HepG2 (cell line): ENCODE results near the gene AUTS2. TPM values are rescaled to one million over a fixed set of nuclear protein-coding genes. Genes with fewer than 3 reads are reported as not detected.

ENCODE experiments used
- ATAC-seq: fragments of 200-7000 bp; cut with Tn5 transposase; 3 replicates; pipeline ENCODE4 v1.9.1; 2020; ENCODE audit warnings: mild to moderate bottlenecking, moderate library complexity
- BruUV-seq: library from RNA; stranded (reverse); fragments of 400-500 nt; replicated peaks from 2 replicates; lab custom pipeline; 2021; lab: Mats Ljungman, UMichigan
- CTCF ChIA-PET: fragments of 300-600 bp; formaldehyde crosslinking; extraction: SDS; loops from one replicate; lab custom pipeline; 2021; ENCODE audit warnings: low total read pairs, inconsistent platforms, low intra/inter-chr PET ratio; lab: Yijun Ruan, JAX
- POLR2A ChIA-PET: fragments of 350-600 bp; sonication (Branson Sonifier 250); formaldehyde crosslinking; loops from one replicate; lab custom pipeline; 2020; ENCODE audit warnings: antibody characterized with exemption, inconsistent platforms; lab: Yijun Ruan, JAX
- DNase-seq: peaks from one replicate; pipeline ENCODE4 v3.0.0-alpha.2; 2015; ENCODE audit warnings: low spot score
- FAIRE-seq: peaks from 3 replicates; lab custom pipeline; 2011; peaks lifted over from hg19 to GRCh38; lab: Jason Lieb, UNC
- H2AFZ ChIP-seq: one replicate; pipeline ENCODE4 v1.6.1; 2011; ENCODE audit warnings: low read length, inconsistent platforms
- H3K27ac ChIP-seq: fragments of 300-600 bp; 3 replicates; pipeline ENCODE4 v1.8.0; 2011; ENCODE audit warnings: mixed run types, mild to moderate bottlenecking, mixed read lengths, low read length, inconsistent platforms; ENCODE audit not compliant: insufficient read depth; ENCODE audit errors: extremely low read length
- H3K27me3 ChIP-seq, 2 experiments: fragments of 200-600 bp in 1 of 2; 2 replicates in 1 of 2; 3 replicates in 1 of 2; pipeline versions ENCODE4 v1.6.0 to v1.8.0; 2011; ENCODE audit warnings: low read length in 2 of 2, mild to moderate bottlenecking in 2 of 2, moderate library complexity in 2 of 2, inconsistent platforms in 1 of 2; ENCODE audit not compliant: insufficient read depth in 2 of 2, control insufficient read depth in 1 of 2
- H3K36me3 ChIP-seq, 2 experiments: fragments of 200-600 bp in 1 of 2; replicated peaks in 1 of 2; 2 replicates in 1 of 2; 3 replicates in 1 of 2; pipeline versions ENCODE4 v1.5.1 to v1.8.0; 2011; ENCODE audit warnings: low read length in 2 of 2, inconsistent platforms in 1 of 2; ENCODE audit not compliant: insufficient read depth in 2 of 2, control insufficient read depth in 1 of 2
- H3K4me1 ChIP-seq: 2 replicates; pipeline ENCODE4 v1.5.1; 2012; ENCODE audit warnings: low read length, inconsistent platforms; ENCODE audit not compliant: insufficient read depth
- H3K4me2 ChIP-seq: 2 replicates; pipeline ENCODE4 v1.6.0; 2011; ENCODE audit warnings: low read depth, low read length, inconsistent platforms
- H3K4me3 ChIP-seq, 3 experiments: fragments of 200-600 bp in 1 of 3; sonication (generic), shearing (Covaris generic) in 1 of 3; replicated peaks in 1 of 3; 2 replicates each; pipeline ENCODE4 v1.5.1; 2011 to 2016; ENCODE audit warnings: low read length in 3 of 3, inconsistent platforms in 2 of 3, low read depth in 2 of 3, mild to moderate bottlenecking in 2 of 3, control low read depth in 1 of 3, mixed read lengths in 1 of 3; ENCODE audit not compliant: insufficient read depth in 1 of 3
- H3K79me2 ChIP-seq: one replicate; pipeline ENCODE4 v1.6.1; 2011; ENCODE audit warnings: low read length, inconsistent platforms; ENCODE audit not compliant: insufficient read depth
- H3K9ac ChIP-seq: 2 replicates; pipeline ENCODE4 v1.6.0; 2011; ENCODE audit warnings: mild to moderate bottlenecking, low read depth, low read length, inconsistent platforms; ENCODE audit not compliant: insufficient read depth
- H3K9me3 ChIP-seq: 2 replicates; pipeline ENCODE4 v1.5.1; 2012; ENCODE audit warnings: mild to moderate bottlenecking, low read length
- H4K20me1 ChIP-seq: 2 replicates; pipeline ENCODE4 v1.6.0; 2011; ENCODE audit warnings: inconsistent platforms, mild to moderate bottlenecking, low read length, moderate library complexity; ENCODE audit not compliant: insufficient read depth
- JUNB ChIP-seq: sonication (generic); formaldehyde crosslinking; IDR thresholded peaks from 2 replicates; pipeline ENCODE4 v1.8.0; 2022; ENCODE audit warnings: missing genetic modification reagents, mild to moderate bottlenecking, borderline replicate concordance
- ZNF235 ChIP-seq: sonication (generic); formaldehyde crosslinking; IDR thresholded peaks from 2 replicates; pipeline ENCODE4 v1.8.1; 2023; ENCODE audit warnings: mild to moderate bottlenecking, missing genetic modification reagents, borderline replicate concordance
- ZNF781 ChIP-seq: sonication (generic); formaldehyde crosslinking; IDR thresholded peaks from 2 replicates; pipeline ENCODE4 v1.5.1; 2020; ENCODE audit warnings: borderline replicate concordance, mild to moderate bottlenecking, missing genetic modification reagents; ENCODE audit errors: not compliant biosample characterization
- WGBS: methylation state at CpG from one replicate; pipeline ENCODE4 v1.1.6; 2017; ENCODE audit warnings: low lambda C conversion rate; 5-methylcytosine and 5-hydroxymethylcytosine counted together
- in situ Hi-C: cut with HindIII; loops from 2 replicates; pipeline ENCODE4 v1.10.0; 2017; ENCODE audit warnings: low pct_unique_long_range_greater_than_20kb; ENCODE audit not compliant: extremely low pct_ligation_motif_present
- intact Hi-C: fragments of 100-400 bp; cut with micrococcal nuclease; formaldehyde crosslinking; loops from one replicate; pipeline ENCODE4 v1.10.0; 2022; ENCODE audit not compliant: unreplicated experiment
- polyA plus RNA-seq, 8 experiments: library from polyadenylated mRNA; depleted of rRNA in 3 of 8; stranded (reverse) in 7 of 8; unstranded in 1 of 8; fragments of >200 nt; fragmentation: Illumina TruSeq in 4 of 8; extraction: Trizol in 4 of 8; gene quantifications; 2 replicates each; pipeline versions ENCODE4 v1.2.1 to v1.2.3, GENCODE V29; 2011 to 2016; ENCODE audit warnings: low read depth in 4 of 8, missing spikeins in 1 of 8, mixed read lengths in 1 of 8; ENCODE audit not compliant: insufficient read depth in 1 of 8
- total RNA-seq, 5 experiments: library from RNA; depleted of rRNA; stranded (reverse); fragments of >200 nt; fragmentation: Illumina TruSeq; extraction: Trizol; gene quantifications; 2 replicates each; pipeline ENCODE4 v1.2.3, GENCODE V29; 2016; ENCODE audit warnings: low read depth in 1 of 5
- TF ChIP-seq, protein P1 (sequence below): sonication (generic); formaldehyde crosslinking; conservative IDR thresholded peaks from 2 replicates; pipeline ENCODE4 v1.8.0; 2022; ENCODE audit warnings: mild to moderate bottlenecking, moderate library complexity, missing genetic modification reagents
- TF ChIP-seq, protein P2 (sequence below): sonication (generic); formaldehyde crosslinking; IDR thresholded peaks from 2 replicates; pipeline ENCODE4 v1.8.0; 2022; ENCODE audit warnings: mild to moderate bottlenecking, missing genetic modification reagents, moderate library complexity
- TF ChIP-seq, protein P3 (sequence below): sonication (generic); formaldehyde crosslinking; IDR thresholded peaks from 2 replicates; pipeline ENCODE4 v1.8.1; 2023; ENCODE audit warnings: mild to moderate bottlenecking, missing genetic modification reagents, borderline replicate concordance
- TF ChIP-seq, protein P4 (sequence below): IDR thresholded peaks from 2 replicates; pipeline ENCODE4 v1.6.1; 2016; ENCODE audit warnings: low read depth

Gene AUTS2
- total and polyA plus RNA-seq, 2 of the 13 experiments (the other 11 are each of a cell fraction or from before 2014, with no cell fraction given): 0.38 TPM; not detected in 1

DNA sequence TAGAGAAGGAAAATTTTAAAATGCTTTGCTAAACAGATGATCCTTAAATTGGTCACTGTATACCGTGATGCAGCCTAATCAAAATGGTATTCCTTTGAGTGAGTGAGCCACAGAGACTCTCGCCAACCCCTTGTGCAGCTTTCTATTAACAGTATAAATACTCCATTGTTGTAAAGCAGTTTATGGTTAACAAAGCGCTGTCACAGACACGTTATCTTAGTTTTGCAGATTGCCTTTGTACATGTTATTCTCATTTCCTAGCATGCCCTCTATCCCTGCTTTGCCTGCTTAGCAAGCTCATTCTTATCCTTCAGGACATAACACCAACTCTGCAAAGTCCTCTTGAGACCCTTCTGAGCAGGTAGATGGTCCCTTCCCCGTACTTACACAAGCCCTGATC lies 694.4 kb downstream of the AUTS2 start:
- H3K4me1 ChIP-seq: no peaks in the 10 kb centered on the region
- FAIRE-seq: no peak
- no peak overlapping the region for H2AFZ ChIP-seq
- no peaks in the 10 kb centered on the region for H3K36me3 ChIP-seq
- H3K9me3 ChIP-seq: no peaks in the 10 kb centered on the region
- no TSS peak for BruUV-seq
- in situ Hi-C loops (no loop called here), intact Hi-C loops (no loop called here)
- POLR2A ChIA-PET: no interaction called here
- no peak overlapping the region for H3K27ac ChIP-seq
- DNase-seq: no peak
- CTCF ChIA-PET: no interaction called here
- no peak overlapping the region for H3K4me2 ChIP-seq
- H3K79me2 ChIP-seq: no peaks in the 10 kb centered on the region
- H3K27me3 ChIP-seq: no peaks in the 10 kb centered on the region
- H3K9ac ChIP-seq: no peak overlapping the region
- H3K4me3 ChIP-seq: no peak overlapping the region
- no peaks in the 10 kb centered on the region for H4K20me1 ChIP-seq
- TF ChIP-seq ZNF235 (CRISPR knock-in tag) (no peak), ZNF781 (CRISPR knock-in tag) (no peak), JUNB (no peak)
- TF ChIP-seq, protein P1, sequence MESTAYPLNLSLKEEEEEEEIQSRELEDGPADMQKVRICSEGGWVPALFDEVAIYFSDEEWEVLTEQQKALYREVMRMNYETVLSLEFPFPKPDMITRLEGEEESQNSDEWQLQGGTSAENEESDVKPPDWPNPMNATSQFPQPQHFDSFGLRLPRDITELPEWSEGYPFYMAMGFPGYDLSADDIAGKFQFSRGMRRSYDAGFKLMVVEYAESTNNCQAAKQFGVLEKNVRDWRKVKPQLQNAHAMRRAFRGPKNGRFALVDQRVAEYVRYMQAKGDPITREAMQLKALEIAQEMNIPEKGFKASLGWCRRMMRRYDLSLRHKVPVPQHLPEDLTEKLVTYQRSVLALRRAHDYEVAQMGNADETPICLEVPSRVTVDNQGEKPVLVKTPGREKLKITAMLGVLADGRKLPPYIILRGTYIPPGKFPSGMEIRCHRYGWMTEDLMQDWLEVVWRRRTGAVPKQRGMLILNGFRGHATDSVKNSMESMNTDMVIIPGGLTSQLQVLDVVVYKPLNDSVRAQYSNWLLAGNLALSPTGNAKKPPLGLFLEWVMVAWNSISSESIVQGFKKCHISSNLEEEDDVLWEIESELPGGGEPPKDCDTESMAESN (CRISPR knock-in tag): no peak
- TF ChIP-seq, protein P2, sequence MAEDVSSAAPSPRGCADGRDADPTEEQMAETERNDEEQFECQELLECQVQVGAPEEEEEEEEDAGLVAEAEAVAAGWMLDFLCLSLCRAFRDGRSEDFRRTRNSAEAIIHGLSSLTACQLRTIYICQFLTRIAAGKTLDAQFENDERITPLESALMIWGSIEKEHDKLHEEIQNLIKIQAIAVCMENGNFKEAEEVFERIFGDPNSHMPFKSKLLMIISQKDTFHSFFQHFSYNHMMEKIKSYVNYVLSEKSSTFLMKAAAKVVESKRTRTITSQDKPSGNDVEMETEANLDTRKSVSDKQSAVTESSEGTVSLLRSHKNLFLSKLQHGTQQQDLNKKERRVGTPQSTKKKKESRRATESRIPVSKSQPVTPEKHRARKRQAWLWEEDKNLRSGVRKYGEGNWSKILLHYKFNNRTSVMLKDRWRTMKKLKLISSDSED (CRISPR knock-in tag): no peak
- TF ChIP-seq, protein P3, sequence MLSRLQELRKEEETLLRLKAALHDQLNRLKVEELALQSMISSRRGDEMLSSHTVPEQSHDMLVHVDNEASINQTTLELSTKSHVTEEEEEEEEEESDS (CRISPR knock-in tag): no peak
- TF ChIP-seq, protein P4, sequence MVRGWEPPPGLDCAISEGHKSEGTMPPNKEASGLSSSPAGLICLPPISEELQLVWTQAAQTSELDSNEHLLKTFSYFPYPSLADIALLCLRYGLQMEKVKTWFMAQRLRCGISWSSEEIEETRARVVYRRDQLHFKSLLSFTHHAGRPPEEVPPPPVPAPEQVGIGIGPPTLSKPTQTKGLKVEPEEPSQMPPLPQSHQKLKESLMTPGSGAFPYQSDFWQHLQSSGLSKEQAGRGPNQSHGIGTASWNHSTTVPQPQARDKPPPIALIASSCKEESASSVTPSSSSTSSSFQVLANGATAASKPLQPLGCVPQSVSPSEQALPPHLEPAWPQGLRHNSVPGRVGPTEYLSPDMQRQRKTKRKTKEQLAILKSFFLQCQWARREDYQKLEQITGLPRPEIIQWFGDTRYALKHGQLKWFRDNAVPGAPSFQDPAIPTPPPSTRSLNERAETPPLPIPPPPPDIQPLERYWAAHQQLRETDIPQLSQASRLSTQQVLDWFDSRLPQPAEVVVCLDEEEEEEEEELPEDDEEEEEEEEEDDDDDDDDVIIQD (CRISPR knock-in tag): no peak
- WGBS: 22% methylated on average over 5 of the region's 5 CpGs
- no peak for ATAC-seq
